GM12892 (cell line): ENCODE data around the gene CFAP97D1.

Experiments
- POLR2AphosphoS5 ChIP-seq: IDR thresholded peaks from 2 replicates; pipeline ENCODE4 v1.6.1; 2011; ENCODE audit warnings: low read depth, low read length, control low read depth
- TAF1 ChIP-seq: IDR thresholded peaks from 2 replicates; pipeline ENCODE4 v1.6.1; 2011; ENCODE audit warnings: low read depth, mild to moderate bottlenecking, control low read depth, low read length, borderline replicate concordance

- no peak for TF ChIP-seq TAF1
- TF ChIP-seq POLR2AphosphoS5 = no peak
Observed at GRCh38 chr17:43784068-43784467, 3.8 kb downstream of the CFAP97D1 start.
